ENCODE results near the gene PKNOX2.

PKNOX2 gene

GRCh38 chr11:125270711-125271110 lies 106.2 kb downstream of the PKNOX2 start:
- Histone ChIP-seq H3K4me1 (ENCODE audit: control insufficient read depth in 1 of 2, insufficient read depth in 1 of 2, low read depth in 1 of 2, low read length in 1 of 2) (no peaks in the 10 kb centered on the region), H3K27me3 (peaks cover 17% of the 10 kb centered on the region), H3K27ac (no peak overlapping the region), H3K9me3 (no peaks in the 10 kb centered on the region), H3K36me3 (no peaks in the 10 kb centered on the region), H3K4me3 (ENCODE audit: low read depth in 1 of 2, low read length in 1 of 2) (no peak overlapping the region)
- TF ChIP-seq CTCF (IDR thresholded peaks at IDR 0.05), result no peak

- Histone ChIP-seq H3K27ac (no peak overlapping the region), H3K36me3 (no peaks in the 10 kb centered on the region), H3K4me3 (ENCODE audit: low read depth in 1 of 2, low read length in 1 of 2) (no peak overlapping the region), H3K4me1 (ENCODE audit: control insufficient read depth in 1 of 2, insufficient read depth in 1 of 2, low read depth in 1 of 2, low read length in 1 of 2) (no peaks in the 10 kb centered on the region), H3K9me3 (no peaks in the 10 kb centered on the region), H3K27me3 (peaks cover 21% of the 10 kb centered on the region)
- no peak for TF ChIP-seq CTCF (IDR thresholded peaks at IDR 0.05)
Measured at GRCh38 chr11:125271483-125272091, 107.0 kb downstream of the PKNOX2 start.

- no peaks in the 10 kb centered on the region for H3K36me3 ChIP-seq
- H3K27me3 ChIP-seq, result peaks cover 21% of the 10 kb centered on the region
- H3K4me1 ChIP-seq (ENCODE audit: control insufficient read depth in 1 of 2, insufficient read depth in 1 of 2, low read depth in 1 of 2, low read length in 1 of 2), result no peaks in the 10 kb centered on the region
- TF ChIP-seq CTCF (IDR thresholded peaks at IDR 0.05), result no peak
- H3K4me3 ChIP-seq (ENCODE audit: low read depth in 1 of 2, low read length in 1 of 2), result no peak overlapping the region
- no peaks in the 10 kb centered on the region for H3K9me3 ChIP-seq
- H3K27ac ChIP-seq, result no peak overlapping the region
Measured at GRCh38 chr11:125272092-125272491, 107.5 kb downstream of the PKNOX2 start.

- no peaks in the 10 kb centered on the region for H3K4me1 ChIP-seq (ENCODE audit: control insufficient read depth in 1 of 2, insufficient read depth in 1 of 2, low read depth in 1 of 2, low read length in 1 of 2)
Measured at GRCh38 chr11:125272821-125273220, 108.3 kb downstream of the PKNOX2 start.

GRCh38 chr11:125273519-125274000 lies 109.0 kb downstream of the PKNOX2 start:
- no peaks in the 10 kb centered on the region for H3K9me3 ChIP-seq
- H3K4me1 ChIP-seq (ENCODE audit: control insufficient read depth in 1 of 2, insufficient read depth in 1 of 2, low read depth in 1 of 2, low read length in 1 of 2), result no peaks in the 10 kb centered on the region
- no peak overlapping the region for H3K27ac ChIP-seq
- peaks cover 21% of the 10 kb centered on the region for H3K27me3 ChIP-seq
- TF ChIP-seq CTCF (IDR thresholded peaks at IDR 0.05), result no peak
- H3K36me3 ChIP-seq, result no peaks in the 10 kb centered on the region
- no peak overlapping the region for H3K4me3 ChIP-seq (ENCODE audit: low read depth in 1 of 2, low read length in 1 of 2)

More at GRCh38 chr11:125272821-125273220, 108.3 kb downstream of the PKNOX2 start:
- H3K4me3 ChIP-seq (ENCODE audit: low read depth in 1 of 2, low read length in 1 of 2), result no peak overlapping the region
- no peak overlapping the region for H3K27ac ChIP-seq
- no peaks in the 10 kb centered on the region for H3K36me3 ChIP-seq
- peaks cover 21% of the 10 kb centered on the region for H3K27me3 ChIP-seq
- no peaks in the 10 kb centered on the region for H3K9me3 ChIP-seq
- no peak for TF ChIP-seq CTCF (IDR thresholded peaks at IDR 0.05)
